HG03520 (cell line): ENCODE results near the gene SYT4.

ENCODE experiments used
- ATAC-seq: cut with Tn5 transposase; IDR thresholded peaks from one replicate; pipeline ENCODE4 v1.9.1; 2021; ENCODE audit warnings: mild to moderate bottlenecking, moderate library complexity; ENCODE audit not compliant: unreplicated experiment

Gene SYT4

GRCh38 chr18:43222501-43222900, 54.8 kb downstream of the SYT4 start:
- no peak for ATAC-seq

- no peak for ATAC-seq
Measured at GRCh38 chr18:43220691-43221090, 56.6 kb downstream of the SYT4 start.
